Measurements from ENCODE around the gene SLIT1.

DNA sequence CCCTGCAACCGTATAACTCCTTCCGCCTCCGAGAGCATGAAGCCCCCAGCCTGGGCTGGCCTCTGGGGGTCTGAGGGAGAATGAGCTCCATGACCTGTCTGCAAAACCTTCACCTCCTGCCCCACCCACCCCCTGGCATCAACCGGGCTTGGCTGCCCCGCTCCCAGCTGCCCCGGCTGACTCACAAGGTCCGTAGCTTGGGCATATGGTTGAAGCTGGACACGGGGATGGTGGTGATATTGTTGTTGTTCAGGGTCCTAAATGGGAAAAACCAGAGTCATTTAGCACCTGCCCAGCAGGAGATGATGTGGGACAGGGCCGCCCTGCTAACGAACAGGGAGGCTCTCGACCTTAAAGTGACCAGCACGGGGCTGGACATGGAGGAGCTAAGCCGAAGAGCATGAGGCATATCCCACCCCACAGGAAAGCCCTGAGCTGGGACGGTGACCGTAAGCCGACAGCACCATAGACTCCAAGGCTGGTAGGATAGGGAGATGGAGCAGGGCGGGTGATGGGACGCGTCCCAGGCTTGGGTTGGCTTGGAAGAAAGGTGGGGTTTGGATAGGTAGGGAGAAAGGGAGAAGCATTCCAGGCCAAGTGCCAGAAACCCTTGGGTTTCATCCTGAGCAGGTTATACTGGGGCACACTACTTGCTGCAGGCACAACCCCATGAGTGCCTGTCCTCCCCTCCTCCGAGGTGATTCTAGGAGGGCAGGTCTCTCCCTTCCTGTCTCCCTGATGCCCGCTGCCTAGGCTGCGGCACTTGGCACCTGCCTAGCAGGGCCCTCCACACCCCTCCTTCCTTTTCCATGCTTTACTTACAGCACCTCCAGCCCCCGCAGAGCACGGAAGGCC is 121.5 kb downstream of the SLIT1 start:
- TF ChIP-seq, protein P1, sequence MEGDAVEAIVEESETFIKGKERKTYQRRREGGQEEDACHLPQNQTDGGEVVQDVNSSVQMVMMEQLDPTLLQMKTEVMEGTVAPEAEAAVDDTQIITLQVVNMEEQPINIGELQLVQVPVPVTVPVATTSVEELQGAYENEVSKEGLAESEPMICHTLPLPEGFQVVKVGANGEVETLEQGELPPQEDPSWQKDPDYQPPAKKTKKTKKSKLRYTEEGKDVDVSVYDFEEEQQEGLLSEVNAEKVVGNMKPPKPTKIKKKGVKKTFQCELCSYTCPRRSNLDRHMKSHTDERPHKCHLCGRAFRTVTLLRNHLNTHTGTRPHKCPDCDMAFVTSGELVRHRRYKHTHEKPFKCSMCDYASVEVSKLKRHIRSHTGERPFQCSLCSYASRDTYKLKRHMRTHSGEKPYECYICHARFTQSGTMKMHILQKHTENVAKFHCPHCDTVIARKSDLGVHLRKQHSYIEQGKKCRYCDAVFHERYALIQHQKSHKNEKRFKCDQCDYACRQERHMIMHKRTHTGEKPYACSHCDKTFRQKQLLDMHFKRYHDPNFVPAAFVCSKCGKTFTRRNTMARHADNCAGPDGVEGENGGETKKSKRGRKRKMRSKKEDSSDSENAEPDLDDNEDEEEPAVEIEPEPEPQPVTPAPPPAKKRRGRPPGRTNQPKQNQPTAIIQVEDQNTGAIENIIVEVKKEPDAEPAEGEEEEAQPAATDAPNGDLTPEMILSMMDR (IDR thresholded peaks at IDR 0.05) = no peak
- TF ChIP-seq POLR2A (IDR thresholded peaks at IDR 0.05) = no peak

Measured in body of pancreas (tissue), 4 donors.